ENCODE measurements around the gene OR10A3.

The OR10A3 gene

DNA sequence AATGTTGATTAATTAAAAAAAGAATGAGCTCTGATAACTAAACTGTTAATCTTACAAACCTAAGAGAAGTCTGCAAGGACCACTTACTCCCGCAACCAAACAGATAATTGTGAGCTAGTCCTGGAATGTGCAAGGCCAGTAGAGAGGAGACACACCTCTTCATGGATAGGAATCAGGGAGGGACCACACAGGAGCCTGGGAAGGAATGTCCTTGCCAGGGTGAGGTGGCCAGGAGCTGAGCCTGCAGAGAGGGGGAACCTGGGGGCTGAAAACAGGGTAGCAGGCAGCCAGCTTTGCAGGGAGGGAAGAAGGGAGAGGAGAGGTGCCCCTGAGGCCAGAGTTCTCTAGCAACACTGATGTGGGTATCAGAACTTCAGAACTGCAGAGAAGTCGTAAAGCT lies 33.2 kb upstream of the OR10A3 start:
- DNase-seq (no peak), ATAC-seq (ENCODE audit: insufficient read depth, low read depth) (no peak)
- no peak for TF ChIP-seq CTCF (IDR thresholded peaks at IDR 0.05; ENCODE audit: borderline replicate concordance, extremely low read depth, low read length, poor library complexity, severe bottlenecking)
- no peak for TF ChIP-seq EZH2 (IDR thresholded peaks at IDR 0.05; ENCODE audit: borderline replicate concordance, low read depth, low read length, severe bottlenecking)
- no peaks in the 10 kb centered on the region for H3K9me3 ChIP-seq (ENCODE audit: insufficient read depth, low read length, severe bottlenecking)
- peaks cover 2% of the 10 kb centered on the region; the same call in 1 of the 2 replicates for H4K20me1 ChIP-seq (ENCODE audit: insufficient read depth, low read length)
- H2AFZ ChIP-seq (ENCODE audit: low read depth, low read length), result no peak overlapping the region
- no peak overlapping the region for H3K27ac ChIP-seq (ENCODE audit: low read length)
- H3K79me2 ChIP-seq (ENCODE audit: insufficient read depth, low read length), result no peaks in the 10 kb centered on the region
- no peak overlapping the region for H3K4me3 ChIP-seq (ENCODE audit: low read depth in 1 of 2, low read length in 2 of 2)
- H3K36me3 ChIP-seq (ENCODE audit: insufficient read depth, low read length), result no peaks in the 10 kb centered on the region
- H3K9ac ChIP-seq (ENCODE audit: low read depth, low read length), result no peak overlapping the region
- H3K4me2 ChIP-seq (ENCODE audit: insufficient read depth, low read length), result no peak overlapping the region
- H3K4me1 ChIP-seq (ENCODE audit: insufficient read depth, low read length), result no peaks in the 10 kb centered on the region
- peaks cover 6% of the 10 kb centered on the region for H3K27me3 ChIP-seq (ENCODE audit: insufficient read depth, low read length, poor library complexity)

- H3K4me1 ChIP-seq (ENCODE audit: insufficient read depth, low read length), result no peaks in the 10 kb centered on the region
- H3K4me3 ChIP-seq (ENCODE audit: low read depth in 1 of 2, low read length in 2 of 2), result no peak overlapping the region
- H3K27ac ChIP-seq (ENCODE audit: low read length), result no peak overlapping the region
- no peaks in the 10 kb centered on the region for H3K9me3 ChIP-seq (ENCODE audit: insufficient read depth, low read length, severe bottlenecking)
- no peak overlapping the region for H3K9ac ChIP-seq (ENCODE audit: low read depth, low read length)
- H3K36me3 ChIP-seq (ENCODE audit: insufficient read depth, low read length), result no peaks in the 10 kb centered on the region
- H4K20me1 ChIP-seq (ENCODE audit: insufficient read depth, low read length), result peaks cover 2% of the 10 kb centered on the region; the same call in 1 of the 2 replicates
- H3K27me3 ChIP-seq (ENCODE audit: insufficient read depth, low read length, poor library complexity), result peaks cover 6% of the 10 kb centered on the region
- DNase-seq (no peak), ATAC-seq (ENCODE audit: insufficient read depth, low read depth) (no peak)
- TF ChIP-seq CTCF (IDR thresholded peaks at IDR 0.05; ENCODE audit: borderline replicate concordance, extremely low read depth, low read length, poor library complexity, severe bottlenecking) (no peak), EZH2 (IDR thresholded peaks at IDR 0.05; ENCODE audit: borderline replicate concordance, low read depth, low read length, severe bottlenecking) (no peak)
- H2AFZ ChIP-seq (ENCODE audit: low read depth, low read length), result no peak overlapping the region
- H3K4me2 ChIP-seq (ENCODE audit: insufficient read depth, low read length), result no peak overlapping the region
- H3K79me2 ChIP-seq (ENCODE audit: insufficient read depth, low read length), result no peaks in the 10 kb centered on the region
Observed at GRCh38 chr11:7973011-7973410, 31.5 kb upstream of the OR10A3 start.

DNA sequence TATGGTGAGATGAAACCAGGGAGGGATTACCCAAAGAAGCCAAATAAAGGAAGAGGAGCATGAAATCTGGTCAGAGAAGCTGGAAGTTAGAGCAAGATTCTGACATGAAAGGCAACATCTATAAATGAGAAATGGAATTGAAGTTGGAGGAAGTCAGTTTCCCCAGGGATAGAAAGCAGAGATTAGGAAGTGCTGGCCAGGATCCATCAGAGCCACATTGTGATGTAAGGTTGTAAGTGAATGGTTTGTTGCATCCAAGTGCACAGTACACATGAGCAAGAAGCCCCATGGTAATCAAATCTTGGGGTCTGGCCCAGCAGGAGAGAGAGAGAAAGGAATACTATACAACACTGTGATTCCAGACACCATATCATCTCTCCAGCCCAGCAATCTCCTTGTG lies 30.3 kb upstream of the OR10A3 start:
- no peak for ATAC-seq (ENCODE audit: insufficient read depth, low read depth)
- H4K20me1 ChIP-seq (ENCODE audit: insufficient read depth, low read length), result peaks cover 2% of the 10 kb centered on the region; the same call in 1 of the 2 replicates
- H3K27ac ChIP-seq (ENCODE audit: low read length), result no peak overlapping the region
- no peak overlapping the region for H3K4me2 ChIP-seq (ENCODE audit: insufficient read depth, low read length)
- TF ChIP-seq CTCF (IDR thresholded peaks at IDR 0.05; ENCODE audit: borderline replicate concordance, extremely low read depth, low read length, poor library complexity, severe bottlenecking) (no peak), EZH2 (IDR thresholded peaks at IDR 0.05; ENCODE audit: borderline replicate concordance, low read depth, low read length, severe bottlenecking) (no peak)
- no peaks in the 10 kb centered on the region for H3K4me1 ChIP-seq (ENCODE audit: insufficient read depth, low read length)
- H3K9me3 ChIP-seq (ENCODE audit: insufficient read depth, low read length, severe bottlenecking), result no peaks in the 10 kb centered on the region
- H3K9ac ChIP-seq (ENCODE audit: low read depth, low read length), result no peak overlapping the region
- no peak for DNase-seq
- no peaks in the 10 kb centered on the region for H3K79me2 ChIP-seq (ENCODE audit: insufficient read depth, low read length)
- H3K4me3 ChIP-seq (ENCODE audit: low read depth in 1 of 2, low read length in 2 of 2), result no peak overlapping the region
- H3K27me3 ChIP-seq (ENCODE audit: insufficient read depth, low read length, poor library complexity), result peaks cover 14% of the 10 kb centered on the region
- H3K36me3 ChIP-seq (ENCODE audit: insufficient read depth, low read length), result no peaks in the 10 kb centered on the region
- no peak overlapping the region for H2AFZ ChIP-seq (ENCODE audit: low read depth, low read length)
